GM23338 (cell line): ENCODE results near the gene EML1. TPM values are rescaled to one million over a fixed set of nuclear protein-coding genes. Genes with fewer than 3 reads are reported as not detected.

Source experiments
- CREB1 ChIP-seq: fragments of 250-450 bp; sonication (Bioruptor Pico); IDR thresholded peaks from 2 replicates; pipeline ENCODE4 v1.5.0; 2020; ENCODE audit warnings: low read depth, mild to moderate bottlenecking, moderate library complexity
- CTCF ChIP-seq, 2 experiments: fragments of 200-600 bp in 1 of 2; sonication (generic) in 1 of 2; conservative IDR thresholded peaks; 2 replicates each; pipeline versions ENCODE4 v1.5.1 to v1.6.1; 2016 to 2017; ENCODE audit warnings: antibody characterized with exemption in 2 of 2, low read depth in 2 of 2, mild to moderate bottlenecking in 2 of 2, moderate library complexity in 1 of 2
- EZH2phosphoT487 ChIP-seq: fragments of 200-600 bp; sonication (generic); IDR thresholded peaks from one replicate; pipeline ENCODE4 v1.8.1; 2018; ENCODE audit warnings: antibody characterized with exemption; ENCODE audit not compliant: unreplicated experiment
- JUNB ChIP-seq: IDR thresholded peaks from one replicate; pipeline ENCODE4 v1.6.1; 2016; ENCODE audit warnings: antibody characterized with exemption; ENCODE audit not compliant: unreplicated experiment
- POLR2AphosphoS5 ChIP-seq: IDR thresholded peaks from 2 replicates; pipeline ENCODE4 v1.6.1; 2016; ENCODE audit warnings: antibody characterized with exemption, low read depth
- STAT1 ChIP-seq: IDR thresholded peaks from one replicate; pipeline ENCODE4 v1.6.1; 2016; ENCODE audit warnings: antibody characterized with exemption; ENCODE audit not compliant: unreplicated experiment
- ZNF114 ChIP-seq: fragments of 250-450 bp; sonication (Bioruptor Pico); IDR thresholded peaks from 2 replicates; pipeline ENCODE4 v1.5.0; 2020; ENCODE audit warnings: mild to moderate bottlenecking, moderate library complexity
- ZNF331 ChIP-seq: fragments of 250-450 bp; sonication (Bioruptor Pico); IDR thresholded peaks from 2 replicates; pipeline ENCODE4 v1.5.0; 2020; ENCODE audit warnings: low read depth, mild to moderate bottlenecking, moderate library complexity
- polyA plus RNA-seq: library from polyadenylated mRNA; unstranded; fragments of >200 nt; fragmentation: Nextera tagmentation; extraction: Ambion mirVana; gene quantifications from 2 replicates; pipeline ENCODE4 v1.2.1, GENCODE V29; 2016
- total RNA-seq: library from RNA; depleted of rRNA; stranded (reverse); fragments of >200 nt; shearing (Covaris generic); gene quantifications from 2 replicates; pipeline ENCODE4 v1.2.3, GENCODE V29; 2014
- TF ChIP-seq, protein P1 (sequence below): fragments of 250-450 bp; sonication (Bioruptor Pico); IDR thresholded peaks from 2 replicates; pipeline ENCODE4 v1.5.0; 2020; ENCODE audit warnings: mild to moderate bottlenecking, moderate library complexity
- TF ChIP-seq, protein P2 (sequence below): IDR thresholded peaks from one replicate; pipeline ENCODE4 v1.6.1; 2018; ENCODE audit warnings: antibody characterized with exemption; ENCODE audit not compliant: unreplicated experiment
- TF ChIP-seq, protein P3 (sequence below): IDR thresholded peaks from 2 replicates; pipeline ENCODE4 v1.6.1; 2016; ENCODE audit warnings: antibody characterized with exemption

Gene EML1
- total and polyA plus RNA-seq, 2 experiments from 2014 or later, result 7.0 to 18.1 TPM

DNA sequence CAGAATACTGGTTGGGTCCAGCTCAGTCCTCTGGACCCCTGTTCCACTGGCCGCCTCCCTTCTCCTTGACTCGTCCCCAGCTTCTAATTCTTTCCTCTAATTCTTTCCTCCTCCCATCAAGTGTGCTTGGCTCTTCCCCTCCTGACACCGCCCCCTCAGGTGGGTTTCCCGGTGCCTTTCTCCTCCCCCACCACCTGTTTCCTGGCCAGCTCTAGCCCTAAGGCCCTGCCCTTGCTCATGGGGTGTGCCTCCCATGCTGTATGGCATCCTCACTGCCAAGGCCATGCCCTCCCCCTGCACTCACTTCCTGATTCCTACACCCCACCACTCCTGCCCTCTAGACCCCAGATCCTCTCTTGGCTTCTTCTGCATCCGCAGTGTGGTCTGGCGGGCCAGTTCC, 12.1 kb upstream of the EML1 start (continued):
- TF ChIP-seq, protein P1, sequence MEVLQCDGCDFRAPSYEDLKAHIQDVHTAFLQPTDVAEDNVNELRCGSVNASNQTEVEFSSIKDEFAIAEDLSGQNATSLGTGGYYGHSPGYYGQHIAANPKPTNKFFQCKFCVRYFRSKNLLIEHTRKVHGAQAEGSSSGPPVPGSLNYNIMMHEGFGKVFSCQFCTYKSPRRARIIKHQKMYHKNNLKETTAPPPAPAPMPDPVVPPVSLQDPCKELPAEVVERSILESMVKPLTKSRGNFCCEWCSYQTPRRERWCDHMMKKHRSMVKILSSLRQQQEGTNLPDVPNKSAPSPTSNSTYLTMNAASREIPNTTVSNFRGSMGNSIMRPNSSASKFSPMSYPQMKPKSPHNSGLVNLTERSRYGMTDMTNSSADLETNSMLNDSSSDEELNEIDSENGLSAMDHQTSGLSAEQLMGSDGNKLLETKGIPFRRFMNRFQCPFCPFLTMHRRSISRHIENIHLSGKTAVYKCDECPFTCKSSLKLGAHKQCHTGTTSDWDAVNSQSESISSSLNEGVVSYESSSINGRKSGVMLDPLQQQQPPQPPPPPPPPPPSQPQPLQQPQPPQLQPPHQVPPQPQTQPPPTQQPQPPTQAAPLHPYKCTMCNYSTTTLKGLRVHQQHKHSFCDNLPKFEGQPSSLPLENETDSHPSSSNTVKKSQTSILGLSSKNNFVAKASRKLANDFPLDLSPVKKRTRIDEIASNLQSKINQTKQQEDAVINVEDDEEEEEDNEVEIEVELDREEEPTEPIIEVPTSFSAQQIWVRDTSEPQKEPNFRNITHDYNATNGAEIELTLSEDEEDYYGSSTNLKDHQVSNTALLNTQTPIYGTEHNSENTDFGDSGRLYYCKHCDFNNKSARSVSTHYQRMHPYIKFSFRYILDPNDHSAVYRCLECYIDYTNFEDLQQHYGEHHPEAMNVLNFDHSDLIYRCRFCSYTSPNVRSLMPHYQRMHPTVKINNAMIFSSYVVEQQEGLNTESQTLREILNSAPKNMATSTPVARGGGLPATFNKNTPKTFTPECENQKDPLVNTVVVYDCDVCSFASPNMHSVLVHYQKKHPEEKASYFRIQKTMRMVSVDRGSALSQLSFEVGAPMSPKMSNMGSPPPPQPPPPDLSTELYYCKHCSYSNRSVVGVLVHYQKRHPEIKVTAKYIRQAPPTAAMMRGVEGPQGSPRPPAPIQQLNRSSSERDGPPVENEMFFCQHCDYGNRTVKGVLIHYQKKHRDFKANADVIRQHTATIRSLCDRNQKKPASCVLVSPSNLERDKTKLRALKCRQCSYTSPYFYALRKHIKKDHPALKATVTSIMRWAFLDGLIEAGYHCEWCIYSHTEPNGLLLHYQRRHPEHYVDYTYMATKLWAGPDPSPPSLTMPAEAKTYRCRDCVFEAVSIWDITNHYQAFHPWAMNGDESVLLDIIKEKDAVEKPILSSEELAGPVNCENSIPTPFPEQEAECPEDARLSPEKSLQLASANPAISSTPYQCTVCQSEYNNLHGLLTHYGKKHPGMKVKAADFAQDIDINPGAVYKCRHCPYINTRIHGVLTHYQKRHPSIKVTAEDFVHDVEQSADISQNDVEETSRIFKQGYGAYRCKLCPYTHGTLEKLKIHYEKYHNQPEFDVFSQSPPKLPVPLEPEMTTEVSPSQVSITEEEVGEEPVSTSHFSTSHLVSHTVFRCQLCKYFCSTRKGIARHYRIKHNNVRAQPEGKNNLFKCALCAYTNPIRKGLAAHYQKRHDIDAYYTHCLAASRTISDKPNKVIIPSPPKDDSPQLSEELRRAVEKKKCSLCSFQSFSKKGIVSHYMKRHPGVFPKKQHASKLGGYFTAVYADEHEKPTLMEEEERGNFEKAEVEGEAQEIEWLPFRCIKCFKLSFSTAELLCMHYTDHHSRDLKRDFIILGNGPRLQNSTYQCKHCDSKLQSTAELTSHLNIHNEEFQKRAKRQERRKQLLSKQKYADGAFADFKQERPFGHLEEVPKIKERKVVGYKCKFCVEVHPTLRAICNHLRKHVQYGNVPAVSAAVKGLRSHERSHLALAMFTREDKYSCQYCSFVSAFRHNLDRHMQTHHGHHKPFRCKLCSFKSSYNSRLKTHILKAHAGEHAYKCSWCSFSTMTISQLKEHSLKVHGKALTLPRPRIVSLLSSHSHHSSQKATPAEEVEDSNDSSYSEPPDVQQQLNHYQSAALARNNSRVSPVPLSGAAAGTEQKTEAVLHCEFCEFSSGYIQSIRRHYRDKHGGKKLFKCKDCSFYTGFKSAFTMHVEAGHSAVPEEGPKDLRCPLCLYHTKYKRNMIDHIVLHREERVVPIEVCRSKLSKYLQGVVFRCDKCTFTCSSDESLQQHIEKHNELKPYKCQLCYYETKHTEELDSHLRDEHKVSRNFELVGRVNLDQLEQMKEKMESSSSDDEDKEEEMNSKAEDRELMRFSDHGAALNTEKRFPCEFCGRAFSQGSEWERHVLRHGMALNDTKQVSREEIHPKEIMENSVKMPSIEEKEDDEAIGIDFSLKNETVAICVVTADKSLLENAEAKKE (CRISPR knock-in tag), result no peak
- no peak for TF ChIP-seq EZH2phosphoT487
- TF ChIP-seq, protein P2, sequence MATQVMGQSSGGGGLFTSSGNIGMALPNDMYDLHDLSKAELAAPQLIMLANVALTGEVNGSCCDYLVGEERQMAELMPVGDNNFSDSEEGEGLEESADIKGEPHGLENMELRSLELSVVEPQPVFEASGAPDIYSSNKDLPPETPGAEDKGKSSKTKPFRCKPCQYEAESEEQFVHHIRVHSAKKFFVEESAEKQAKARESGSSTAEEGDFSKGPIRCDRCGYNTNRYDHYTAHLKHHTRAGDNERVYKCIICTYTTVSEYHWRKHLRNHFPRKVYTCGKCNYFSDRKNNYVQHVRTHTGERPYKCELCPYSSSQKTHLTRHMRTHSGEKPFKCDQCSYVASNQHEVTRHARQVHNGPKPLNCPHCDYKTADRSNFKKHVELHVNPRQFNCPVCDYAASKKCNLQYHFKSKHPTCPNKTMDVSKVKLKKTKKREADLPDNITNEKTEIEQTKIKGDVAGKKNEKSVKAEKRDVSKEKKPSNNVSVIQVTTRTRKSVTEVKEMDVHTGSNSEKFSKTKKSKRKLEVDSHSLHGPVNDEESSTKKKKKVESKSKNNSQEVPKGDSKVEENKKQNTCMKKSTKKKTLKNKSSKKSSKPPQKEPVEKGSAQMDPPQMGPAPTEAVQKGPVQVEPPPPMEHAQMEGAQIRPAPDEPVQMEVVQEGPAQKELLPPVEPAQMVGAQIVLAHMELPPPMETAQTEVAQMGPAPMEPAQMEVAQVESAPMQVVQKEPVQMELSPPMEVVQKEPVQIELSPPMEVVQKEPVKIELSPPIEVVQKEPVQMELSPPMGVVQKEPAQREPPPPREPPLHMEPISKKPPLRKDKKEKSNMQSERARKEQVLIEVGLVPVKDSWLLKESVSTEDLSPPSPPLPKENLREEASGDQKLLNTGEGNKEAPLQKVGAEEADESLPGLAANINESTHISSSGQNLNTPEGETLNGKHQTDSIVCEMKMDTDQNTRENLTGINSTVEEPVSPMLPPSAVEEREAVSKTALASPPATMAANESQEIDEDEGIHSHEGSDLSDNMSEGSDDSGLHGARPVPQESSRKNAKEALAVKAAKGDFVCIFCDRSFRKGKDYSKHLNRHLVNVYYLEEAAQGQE, result no peak
- TF ChIP-seq CTCF (conservative IDR thresholded peaks at IDR 0.05; ENCODE audit: low read depth in 2 of 2), result no peak
- TF ChIP-seq POLR2AphosphoS5, result no peak
- TF ChIP-seq CREB1, result no peak
- TF ChIP-seq JUNB, result no peak
- TF ChIP-seq, protein P3, sequence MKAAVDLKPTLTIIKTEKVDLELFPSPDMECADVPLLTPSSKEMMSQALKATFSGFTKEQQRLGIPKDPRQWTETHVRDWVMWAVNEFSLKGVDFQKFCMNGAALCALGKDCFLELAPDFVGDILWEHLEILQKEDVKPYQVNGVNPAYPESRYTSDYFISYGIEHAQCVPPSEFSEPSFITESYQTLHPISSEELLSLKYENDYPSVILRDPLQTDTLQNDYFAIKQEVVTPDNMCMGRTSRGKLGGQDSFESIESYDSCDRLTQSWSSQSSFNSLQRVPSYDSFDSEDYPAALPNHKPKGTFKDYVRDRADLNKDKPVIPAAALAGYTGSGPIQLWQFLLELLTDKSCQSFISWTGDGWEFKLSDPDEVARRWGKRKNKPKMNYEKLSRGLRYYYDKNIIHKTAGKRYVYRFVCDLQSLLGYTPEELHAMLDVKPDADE, result no peak
- TF ChIP-seq ZNF114 (CRISPR knock-in tag), result no peak
- no peak for TF ChIP-seq ZNF331 (CRISPR knock-in tag)
- no peak for TF ChIP-seq STAT1
